ENCODE data around the gene TXNRD2.

The TXNRD2 gene

GRCh38 chr22:19966908-19967750 lies 25.5 kb upstream of the TXNRD2 start:
- DNase-seq (ENCODE audit: low read depth in 2 of 2, low spot score in 1 of 2) = no peak

- DNase-seq (ENCODE audit: low read depth in 2 of 2, low spot score in 1 of 2) = no peak
Observed at GRCh38 chr22:19965771-19966709, 24.4 kb upstream of the TXNRD2 start.

- no peak for DNase-seq (ENCODE audit: low read depth in 2 of 2, low spot score in 1 of 2)
Observed at GRCh38 chr22:19964701-19965386, 23.2 kb upstream of the TXNRD2 start.

- DNase-seq (ENCODE audit: low read depth in 2 of 2, low spot score in 1 of 2) = no peak
Observed at GRCh38 chr22:19963863-19964642, 22.4 kb upstream of the TXNRD2 start.

GRCh38 chr22:19962909-19963806 lies 21.5 kb upstream of the TXNRD2 start:
- no peak for DNase-seq (ENCODE audit: low read depth in 2 of 2, low spot score in 1 of 2)

- DNase-seq (ENCODE audit: low read depth in 2 of 2, low spot score in 1 of 2) = no peak
Observed at GRCh38 chr22:19962246-19962908, 20.8 kb upstream of the TXNRD2 start.

- DNase-seq (ENCODE audit: low read depth in 2 of 2, low spot score in 1 of 2) = no peak
Observed at GRCh38 chr22:19961868-19962245, 20.2 kb upstream of the TXNRD2 start.

- no peak for DNase-seq (ENCODE audit: low read depth in 2 of 2, low spot score in 1 of 2)
Observed at GRCh38 chr22:19961201-19961580, 19.6 kb upstream of the TXNRD2 start.

GRCh38 chr22:19960491-19961200 lies 19.0 kb upstream of the TXNRD2 start:
- DNase-seq (ENCODE audit: low read depth in 2 of 2, low spot score in 1 of 2) = no peak

- no peak for DNase-seq (ENCODE audit: low read depth in 2 of 2, low spot score in 1 of 2)
Observed at GRCh38 chr22:19959587-19960490, 18.2 kb upstream of the TXNRD2 start.

GRCh38 chr22:19959043-19959586 lies 17.5 kb upstream of the TXNRD2 start:
- no peak for DNase-seq (ENCODE audit: low read depth in 2 of 2, low spot score in 1 of 2)

- no peak for DNase-seq (ENCODE audit: low read depth in 2 of 2, low spot score in 1 of 2)
Observed at GRCh38 chr22:19958083-19959042, 16.7 kb upstream of the TXNRD2 start.

- DNase-seq (ENCODE audit: low read depth in 2 of 2, low spot score in 1 of 2) = no peak
Observed at GRCh38 chr22:19957445-19957844, 15.8 kb upstream of the TXNRD2 start.

- DNase-seq (ENCODE audit: low read depth in 2 of 2, low spot score in 1 of 2) = no peak
Observed at GRCh38 chr22:19955241-19956128, 13.9 kb upstream of the TXNRD2 start.

- DNase-seq (ENCODE audit: low read depth in 2 of 2, low spot score in 1 of 2) = no peak
Observed at GRCh38 chr22:19951346-19951745, 9.7 kb upstream of the TXNRD2 start.

All from stimulated activated CD8-positive, alpha-beta memory T cell treated with anti-CD3 and anti-CD28 coated beads, Interleukin-4, amount 100 ng/mL, for 1 hour (primary cell).